GM12801 (cell line): ENCODE measurements around the gene SELP.

Experiments
- CTCF ChIP-seq: IDR thresholded peaks from one replicate; pipeline ENCODE4 v1.5.1; 2011; ENCODE audit warnings: control low read depth; ENCODE audit not compliant: insufficient read length; ENCODE audit errors: extremely low read depth

SELP gene

GRCh38 chr1:169623132-169623926, 6.6 kb downstream of the SELP start:
- no peak for TF ChIP-seq CTCF

- no peak for TF ChIP-seq CTCF
These were observed 9.4 kb downstream of the SELP start for GRCh38 chr1:169620565-169620964.

GRCh38 chr1:169618367-169618766, 11.6 kb downstream of the SELP start:
- no peak for TF ChIP-seq CTCF

DNA sequence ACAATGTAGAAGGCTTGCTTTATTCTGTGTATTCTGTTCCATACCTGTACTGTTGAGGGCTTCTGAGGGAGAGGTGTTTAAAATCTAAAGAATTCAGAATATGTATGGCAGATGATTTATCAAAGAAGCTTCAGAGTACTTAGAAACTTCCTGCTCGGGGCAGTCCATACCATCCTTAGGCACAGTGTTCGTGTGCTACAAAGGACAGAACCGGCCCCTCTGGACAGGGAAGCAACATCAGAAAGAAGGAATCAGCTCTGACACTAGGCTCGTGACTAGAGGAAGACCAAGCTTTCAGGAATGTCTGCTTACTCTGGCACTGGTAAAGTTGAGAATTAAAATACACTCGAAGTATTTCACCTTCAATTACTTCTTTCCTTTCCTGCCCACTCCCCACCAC, 14.1 kb downstream of the SELP start:
- no peak for TF ChIP-seq CTCF

DNA sequence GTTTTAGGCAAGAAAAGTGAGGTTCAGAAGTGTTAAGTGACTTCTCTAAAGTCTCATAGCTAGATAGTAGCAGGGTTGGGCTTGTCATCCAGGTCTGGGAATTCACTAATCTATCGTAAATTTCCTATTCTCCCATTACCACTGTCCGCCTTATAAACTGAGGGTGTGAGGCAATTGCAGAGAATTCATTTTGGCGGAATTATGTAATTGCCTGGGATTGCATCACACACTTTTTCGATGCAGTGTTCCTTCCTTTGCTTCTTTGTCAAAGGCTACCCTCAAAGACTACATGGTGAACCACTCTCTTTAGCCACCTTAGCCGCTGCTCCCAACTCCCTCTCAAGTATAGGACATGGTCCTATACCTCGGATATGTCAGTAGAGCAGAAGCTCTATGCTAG, 19.1 kb downstream of the SELP start:
- TF ChIP-seq CTCF, result no peak

DNA sequence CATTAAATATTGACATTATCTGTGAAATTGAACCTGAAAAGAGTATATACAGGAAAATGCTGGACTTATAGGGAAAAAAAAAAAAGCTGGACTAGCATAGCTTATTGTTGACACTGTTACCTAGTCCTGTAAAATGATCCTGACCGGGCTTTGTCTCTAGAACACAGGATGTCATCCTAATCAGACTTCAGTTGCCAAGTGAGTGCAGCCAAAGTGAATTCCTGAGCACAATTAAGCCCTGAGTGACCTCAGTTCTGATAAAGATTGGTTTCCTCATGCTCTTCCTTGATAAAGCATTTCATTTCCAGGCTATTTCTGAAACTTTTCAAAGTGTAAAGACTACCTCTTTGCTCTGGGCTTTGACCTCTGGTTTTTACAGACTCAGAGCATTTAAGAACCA, 19.8 kb downstream of the SELP start:
- TF ChIP-seq CTCF, result no peak

- no peak for TF ChIP-seq CTCF
These were observed 21.7 kb downstream of the SELP start for GRCh38 chr1:169608226-169608625.
